ENCODE data around the gene TNC. TPM values are rescaled to one million over a fixed set of nuclear protein-coding genes. Genes with fewer than 3 reads are reported as not detected.

The TNC gene
- total RNA-seq, 1 experiment from 2014 or later = 159 TPM

DNA sequence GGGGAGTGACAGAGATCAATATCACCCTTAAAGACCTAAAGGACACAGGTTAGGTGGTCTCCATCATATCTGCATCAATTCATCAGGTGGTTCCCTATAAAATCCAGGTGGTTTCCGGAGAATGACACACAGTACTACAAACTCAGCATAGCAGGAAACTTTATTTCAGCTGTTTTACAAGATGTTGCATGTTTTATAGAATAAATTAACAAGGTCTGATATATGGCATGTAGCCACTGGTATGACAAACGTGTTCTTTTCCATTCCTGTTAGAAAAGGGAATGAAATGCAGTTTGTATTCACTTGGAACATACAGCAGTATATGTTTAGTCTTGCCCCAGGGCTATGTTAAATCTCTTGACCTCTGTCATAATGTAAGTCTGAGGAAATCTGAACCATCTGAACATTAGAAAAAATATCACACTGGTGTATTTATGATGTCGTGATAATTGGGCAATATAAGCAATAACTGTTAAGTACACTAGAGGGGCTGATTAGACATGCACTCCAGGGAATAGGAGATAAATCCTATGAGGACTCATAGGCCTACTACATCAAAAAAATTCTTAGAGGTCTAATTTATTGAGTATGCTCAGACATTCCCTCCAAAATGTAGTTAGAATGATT lies 145.3 kb downstream of the TNC start:
- DNase-seq (ENCODE audit: low read depth) = no peak

Other genes starting within 250 kb of the TNC start
- not detected in 2 replicates for gene TNFSF8, start 187.6 kb downstream of the TNC start, total RNA-seq (2014; rRNA removed; shearing (Covaris generic))

Measured in Daoy (cell line).